ENCODE measurements around the gene CCDC102A.

CCDC102A gene

GRCh38 chr16:57519796-57520360 is 16.5 kb downstream of the CCDC102A start:
- peak; percentile 85 for DNase-seq (ENCODE audit: low spot score)

DNA sequence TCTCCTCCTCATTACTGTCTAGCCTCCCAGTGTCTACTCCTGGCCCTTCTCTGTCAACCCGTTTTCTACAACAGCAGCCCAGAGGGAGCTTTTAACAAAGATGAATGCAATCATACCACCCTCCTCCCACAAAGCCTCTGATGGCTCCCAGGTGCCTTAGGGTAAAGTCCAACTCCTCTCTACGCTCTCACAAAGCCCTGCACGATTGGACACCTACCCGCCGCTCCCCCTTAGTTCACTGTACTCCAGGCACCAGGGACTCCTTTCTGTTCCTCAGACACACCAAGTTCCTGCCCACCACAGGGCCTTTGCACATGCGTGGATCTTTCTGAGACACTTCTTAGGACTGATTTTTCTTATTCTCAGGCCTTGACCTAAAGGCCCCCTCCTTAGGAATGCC is 17.4 kb downstream of the CCDC102A start:
- no peak for DNase-seq (ENCODE audit: low spot score)

DNA sequence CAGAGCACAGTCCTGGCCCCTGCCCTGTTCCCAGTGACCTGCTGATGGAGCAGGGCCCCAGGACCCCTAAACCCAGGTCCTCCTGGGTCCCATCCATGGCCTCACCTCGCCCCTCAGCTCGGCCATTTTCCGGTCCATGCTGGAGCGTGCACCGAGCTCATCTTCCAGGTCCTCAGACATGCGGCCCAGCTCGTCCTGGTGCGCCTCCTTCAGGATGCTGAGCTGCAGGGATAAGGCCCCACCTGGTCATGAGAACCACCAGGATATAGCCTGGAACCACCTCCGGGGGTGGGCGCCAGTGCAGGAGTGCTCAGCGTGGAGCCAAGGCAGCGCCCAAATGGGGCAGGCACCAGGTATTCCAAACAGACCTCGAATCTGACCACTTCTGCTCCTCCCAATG is 17.9 kb downstream of the CCDC102A start:
- no peak for DNase-seq (ENCODE audit: low spot score)

DNA sequence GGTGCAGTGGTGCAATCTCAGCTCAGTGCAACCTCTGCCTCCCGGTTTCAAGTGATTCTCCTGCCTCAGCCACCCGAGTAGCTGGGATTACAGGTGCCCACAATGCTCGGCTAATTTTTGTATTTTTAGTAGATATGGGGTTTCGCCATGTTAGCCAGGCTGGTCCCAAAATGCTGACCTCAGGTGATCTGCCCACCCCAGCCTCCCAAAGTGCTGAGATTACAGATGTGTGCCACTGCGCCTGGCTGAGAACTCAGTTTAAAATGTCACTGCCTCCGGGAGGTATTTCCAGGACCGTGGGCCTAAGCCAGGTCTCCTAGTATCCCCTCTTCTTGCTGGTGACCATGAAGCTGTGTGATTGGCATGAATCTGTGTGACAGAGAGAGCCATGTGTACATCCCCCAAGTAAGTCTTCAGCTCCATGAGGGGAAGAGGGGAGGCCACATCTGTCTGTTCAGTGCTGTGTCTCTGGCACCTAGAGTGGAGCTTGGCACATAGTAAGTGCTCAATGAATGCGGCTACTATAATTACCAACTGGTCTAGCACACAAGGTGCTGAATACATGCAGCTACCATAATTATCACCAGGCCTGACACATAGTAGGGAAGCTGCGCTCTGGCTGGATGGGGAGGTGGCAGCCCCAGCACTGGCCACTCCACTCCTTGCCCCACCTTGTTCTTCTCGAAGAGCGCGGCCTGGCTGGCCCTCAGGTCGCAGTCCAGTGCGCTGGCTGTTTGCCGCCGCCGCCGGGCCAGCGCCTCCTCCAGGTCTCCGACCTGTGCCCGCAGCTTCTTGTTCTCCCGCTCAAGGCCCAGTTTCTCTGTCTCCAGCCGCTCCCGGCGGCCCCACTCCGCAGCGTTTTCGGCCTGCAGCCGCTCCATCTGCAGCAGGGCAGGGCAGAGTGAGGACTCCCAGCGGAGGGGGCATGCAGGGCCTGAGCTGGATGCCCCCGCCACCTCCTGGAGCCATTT is 18.7 kb downstream of the CCDC102A start:
- no peak for DNase-seq (ENCODE audit: low spot score)

DNA sequence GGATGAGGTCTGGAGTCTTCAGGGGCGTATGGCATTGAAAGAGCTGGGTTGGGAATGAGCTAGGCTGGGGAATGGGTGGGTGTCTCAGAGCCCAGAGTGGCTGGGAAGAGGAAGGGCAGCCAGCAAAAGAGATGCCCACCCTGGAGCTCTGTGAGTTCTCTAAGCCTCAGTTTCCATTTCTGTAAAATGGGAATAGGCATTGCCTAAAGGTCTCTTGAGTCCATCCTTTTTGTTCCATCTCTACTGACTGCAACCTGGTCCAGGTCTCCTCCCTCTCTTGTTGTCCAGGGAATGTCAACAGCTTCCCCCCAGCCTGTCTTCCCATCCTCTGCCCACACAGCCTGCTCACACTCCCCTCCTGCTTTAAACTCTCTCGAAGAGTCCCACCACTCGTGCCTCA is 19.6 kb downstream of the CCDC102A start:
- DNase-seq (ENCODE audit: low spot score), result no peak

DNA sequence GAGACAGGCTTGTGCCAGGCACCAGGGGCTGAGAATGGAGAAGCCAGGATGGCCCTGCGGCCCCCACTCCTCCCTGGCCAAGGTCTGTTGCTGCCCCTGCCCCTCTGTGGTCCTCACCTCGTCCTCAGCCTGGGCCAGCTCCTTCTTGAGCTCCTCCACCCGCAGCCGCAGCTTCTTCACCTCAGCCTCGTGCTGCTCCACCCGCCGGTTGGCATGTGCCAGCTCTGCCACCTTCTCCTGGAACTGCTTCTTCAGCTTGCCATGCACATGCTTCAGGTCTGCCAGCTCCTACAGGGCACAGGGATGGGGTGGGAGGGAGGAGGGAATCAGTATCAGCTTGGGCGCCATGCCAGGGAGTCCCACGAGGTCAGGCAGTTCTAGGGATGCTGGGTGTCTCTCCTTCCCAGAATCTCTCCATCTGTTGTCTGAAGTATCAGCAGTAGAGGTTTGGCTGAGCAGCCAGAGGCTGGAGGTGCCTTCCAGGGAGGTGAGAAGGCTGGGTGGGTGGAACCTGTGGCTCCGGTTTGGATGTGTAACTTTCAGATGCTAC is 20.1 kb downstream of the CCDC102A start:
- no peak for DNase-seq (ENCODE audit: low spot score)

DNA sequence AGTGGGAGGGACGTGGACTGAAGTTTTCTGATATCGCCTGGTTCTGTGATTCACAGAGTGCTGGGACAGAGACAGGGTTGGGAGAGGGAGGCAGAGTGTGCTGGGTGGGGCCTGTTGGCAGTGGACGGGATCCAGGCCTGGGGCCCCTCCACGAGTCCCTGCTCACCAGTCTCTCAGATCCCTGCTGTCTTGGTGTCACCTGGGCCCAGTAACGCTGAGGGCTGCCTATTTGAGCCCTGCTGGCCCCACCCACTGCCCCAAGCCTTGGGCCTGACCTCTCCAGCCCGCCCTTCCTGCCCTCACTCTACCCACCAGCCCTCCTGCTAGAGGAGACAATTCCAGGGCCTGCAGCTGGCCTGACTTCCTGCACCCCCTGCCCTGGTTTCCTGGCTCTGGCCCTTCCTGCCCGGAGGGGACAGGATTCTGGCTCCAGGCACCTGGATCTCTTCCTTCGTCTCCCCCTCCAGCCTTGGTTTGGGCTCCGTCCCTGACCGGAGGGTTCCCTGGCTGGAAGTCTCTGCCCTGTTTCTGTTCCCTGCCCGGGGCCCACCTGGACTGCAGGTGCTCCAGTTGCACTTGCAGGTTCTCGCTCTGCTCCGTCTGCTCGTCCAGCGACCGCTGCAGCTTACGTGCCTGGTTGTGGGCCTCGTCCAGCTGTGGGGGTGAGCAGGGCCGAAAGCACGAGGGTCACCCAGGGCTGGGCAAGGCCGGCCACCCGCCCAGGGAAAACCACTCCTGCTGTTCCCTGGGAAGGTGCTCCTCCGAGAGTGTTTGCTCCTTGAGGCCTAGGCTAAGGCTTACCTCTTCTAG is 21.4 kb downstream of the CCDC102A start:
- no peak for DNase-seq (ENCODE audit: low spot score)

DNA sequence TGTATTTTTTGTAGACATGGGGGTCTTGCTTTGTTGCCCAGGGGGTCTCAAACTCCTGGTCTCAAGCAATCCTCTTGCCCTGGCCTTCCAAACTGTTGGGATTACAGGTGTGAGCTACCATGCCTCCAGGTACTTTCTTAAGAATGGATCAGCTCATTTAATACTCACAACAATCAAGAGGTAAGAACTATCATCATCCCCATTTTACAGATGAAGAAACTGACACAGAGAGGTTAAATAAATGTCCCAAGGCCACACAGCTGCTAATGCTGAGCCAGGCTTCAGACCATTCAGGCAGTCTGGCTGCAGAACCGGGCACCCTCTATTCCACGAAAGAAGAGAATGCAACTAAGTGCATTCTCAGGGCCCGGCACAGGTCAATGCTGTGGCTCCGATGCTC is 22.0 kb downstream of the CCDC102A start:
- no peak for DNase-seq (ENCODE audit: low spot score)

DNA sequence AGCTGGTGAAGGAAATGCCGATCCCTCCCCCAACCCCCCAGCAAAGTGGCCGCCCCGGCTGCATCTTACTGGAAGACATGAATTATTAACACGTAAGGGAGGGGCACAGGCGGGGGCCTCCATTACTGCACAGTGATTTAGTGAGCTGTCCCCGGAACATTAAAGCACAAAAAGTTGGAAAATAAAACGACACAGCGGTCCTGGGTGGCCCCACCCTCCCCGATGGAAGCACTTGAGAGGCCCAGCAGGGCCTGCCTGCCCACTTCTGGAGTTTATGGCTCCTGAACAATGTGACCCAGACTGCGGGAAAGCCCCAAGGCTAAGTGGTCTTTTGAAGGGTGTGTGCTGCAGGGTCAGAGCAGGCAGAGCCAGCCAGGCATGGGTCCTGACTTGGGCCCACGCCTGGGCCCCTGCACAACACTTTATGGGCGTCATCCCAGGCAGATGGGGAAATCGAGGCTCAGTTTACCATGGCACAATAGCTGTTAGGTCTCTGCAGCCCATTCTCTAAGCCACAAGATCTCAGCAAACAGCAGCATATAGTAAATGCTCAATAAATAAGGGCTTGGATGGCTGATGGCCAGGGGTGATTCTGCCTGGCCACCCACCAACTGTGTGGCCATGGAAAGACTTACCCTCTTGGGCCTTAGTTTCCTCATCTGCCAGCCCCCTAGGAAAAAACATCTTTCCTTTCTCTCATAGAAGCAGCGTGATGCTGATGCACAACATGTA is 22.8 kb downstream of the CCDC102A start:
- no peak for DNase-seq (ENCODE audit: low spot score)

DNA sequence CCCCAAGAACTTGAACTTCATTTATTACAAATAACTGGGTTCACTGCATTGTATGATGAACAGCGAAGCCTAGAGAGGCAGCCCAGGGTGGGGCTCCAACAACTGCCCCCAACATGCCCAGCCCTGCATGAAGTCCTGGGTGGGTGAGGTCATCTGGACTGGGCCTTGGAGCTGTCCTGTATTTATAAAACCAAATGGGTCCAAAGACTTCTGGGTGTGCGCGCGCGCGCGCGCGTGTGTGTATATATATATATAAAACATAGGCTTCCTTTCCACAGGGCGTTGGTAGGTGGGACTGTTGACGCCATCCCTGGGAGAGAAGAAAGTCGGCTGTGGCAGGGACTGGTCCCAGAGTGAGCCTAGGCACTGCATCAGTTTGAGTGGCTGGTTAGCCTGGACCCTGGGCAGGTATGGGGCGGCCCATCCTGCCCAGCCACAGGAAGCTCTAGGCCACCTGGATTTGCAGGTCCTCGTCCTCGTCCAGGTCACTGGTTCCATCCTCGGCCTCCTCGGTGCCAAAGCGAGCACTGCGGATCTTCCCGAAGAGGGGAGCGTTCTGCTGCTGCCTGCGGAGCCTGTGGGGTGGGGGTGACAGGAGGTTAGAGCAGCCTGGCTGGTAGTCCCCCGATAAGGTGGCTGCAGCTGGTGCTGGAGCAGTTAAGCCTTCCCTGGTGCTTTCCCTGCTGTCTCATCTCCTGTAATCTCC is 23.9 kb downstream of the CCDC102A start:
- DNase-seq (ENCODE audit: low spot score), result no peak

- DNase-seq (ENCODE audit: low spot score), result no peak
Observed at GRCh38 chr16:57510016-57510871, 26.1 kb downstream of the CCDC102A start.

GRCh38 chr16:57509231-57509923 is 27.0 kb downstream of the CCDC102A start:
- DNase-seq (ENCODE audit: low spot score), result no peak

GRCh38 chr16:57508035-57508425 is 28.3 kb downstream of the CCDC102A start:
- no peak for DNase-seq (ENCODE audit: low spot score)

- no peak for DNase-seq (ENCODE audit: low spot score)
Observed at GRCh38 chr16:57507136-57508034, 29.0 kb downstream of the CCDC102A start.

- no peak for DNase-seq (ENCODE audit: low spot score)
Observed at GRCh38 chr16:57505169-57505568, 31.2 kb downstream of the CCDC102A start.

DNA sequence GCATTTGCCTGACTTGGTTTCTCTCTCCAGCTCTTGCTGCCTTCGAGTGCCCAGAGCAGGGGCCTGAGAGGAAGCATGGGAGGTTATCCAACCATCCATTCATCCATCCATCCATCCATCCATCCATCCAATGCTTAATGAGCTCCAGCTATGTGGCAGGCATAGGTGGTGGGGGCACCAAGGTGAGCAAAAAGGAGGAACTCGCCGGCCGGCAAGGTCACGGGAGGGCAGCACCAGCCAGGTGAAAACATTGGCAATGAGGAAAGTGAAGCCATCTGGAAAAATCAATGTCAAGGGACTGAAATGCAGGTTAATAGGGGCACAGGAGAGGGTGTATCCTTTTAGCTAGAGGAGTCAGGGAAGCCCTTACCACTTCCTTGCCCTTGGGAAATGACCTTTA is 31.9 kb downstream of the CCDC102A start:
- DNase-seq (ENCODE audit: low spot score), result no peak

DNA sequence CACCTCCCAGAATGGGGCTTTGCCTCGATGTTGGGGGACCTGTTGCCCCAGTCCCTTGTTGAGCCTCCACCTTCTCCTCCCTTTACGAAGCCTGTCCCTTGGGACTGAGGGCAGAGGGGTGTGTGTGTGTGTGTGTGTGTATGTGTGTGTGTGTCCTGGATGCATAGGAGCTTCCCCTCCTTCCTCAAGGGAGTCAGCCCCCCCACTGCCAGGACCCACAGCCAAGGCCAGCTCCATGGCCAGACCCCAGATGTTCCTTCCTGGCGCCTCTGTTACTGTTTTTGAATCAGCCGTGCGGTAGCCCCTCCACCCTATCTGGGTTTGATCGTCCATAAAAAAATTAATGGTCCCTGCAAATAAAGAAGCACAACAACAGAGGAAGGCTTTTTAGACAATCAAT is 32.4 kb downstream of the CCDC102A start:
- no peak for DNase-seq (ENCODE audit: low spot score)

DNA sequence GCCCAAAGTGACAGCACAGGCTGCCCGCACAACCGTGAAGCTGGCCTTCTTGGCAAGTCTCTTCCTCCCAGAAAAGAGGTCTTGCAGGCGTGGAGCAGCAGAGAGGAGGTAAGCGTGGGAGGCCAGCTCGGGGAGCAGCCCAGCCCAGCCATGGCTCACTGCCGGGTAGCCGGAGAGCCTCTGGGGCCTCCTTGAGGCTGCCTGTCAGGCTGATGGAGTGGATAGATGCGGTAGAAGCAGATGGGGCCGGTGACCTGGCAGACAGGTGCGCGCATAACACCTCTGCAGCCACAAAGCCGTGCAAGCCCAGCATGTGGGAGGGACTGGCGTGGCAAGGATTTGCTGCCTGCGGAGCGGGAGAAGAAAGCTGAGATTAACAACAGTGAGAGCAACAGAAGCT is 33.0 kb downstream of the CCDC102A start:
- no peak for DNase-seq (ENCODE audit: low spot score)
